ENCODE data around the gene GALNT1.

DNA sequence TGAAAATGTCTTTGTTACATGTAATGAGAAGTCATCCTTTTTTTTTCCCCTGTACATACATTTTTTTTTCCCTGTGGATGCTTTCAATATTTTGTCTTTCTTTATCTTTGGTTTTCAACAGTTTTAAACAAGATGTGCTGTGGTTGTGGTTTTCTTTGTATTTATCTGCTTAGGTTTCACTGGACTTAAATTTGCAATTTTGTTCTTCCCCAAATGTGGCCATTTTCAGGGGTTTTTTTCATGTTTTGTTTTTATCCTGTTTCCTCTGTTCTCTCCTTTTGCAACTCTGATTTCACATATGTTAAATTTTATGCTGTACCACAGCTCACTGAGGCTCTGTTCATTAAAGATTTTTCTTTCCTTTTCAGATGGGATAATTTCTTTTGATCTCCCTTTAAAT is 41.7 kb downstream of the GALNT1 start:
- TF ChIP-seq, protein P1, sequence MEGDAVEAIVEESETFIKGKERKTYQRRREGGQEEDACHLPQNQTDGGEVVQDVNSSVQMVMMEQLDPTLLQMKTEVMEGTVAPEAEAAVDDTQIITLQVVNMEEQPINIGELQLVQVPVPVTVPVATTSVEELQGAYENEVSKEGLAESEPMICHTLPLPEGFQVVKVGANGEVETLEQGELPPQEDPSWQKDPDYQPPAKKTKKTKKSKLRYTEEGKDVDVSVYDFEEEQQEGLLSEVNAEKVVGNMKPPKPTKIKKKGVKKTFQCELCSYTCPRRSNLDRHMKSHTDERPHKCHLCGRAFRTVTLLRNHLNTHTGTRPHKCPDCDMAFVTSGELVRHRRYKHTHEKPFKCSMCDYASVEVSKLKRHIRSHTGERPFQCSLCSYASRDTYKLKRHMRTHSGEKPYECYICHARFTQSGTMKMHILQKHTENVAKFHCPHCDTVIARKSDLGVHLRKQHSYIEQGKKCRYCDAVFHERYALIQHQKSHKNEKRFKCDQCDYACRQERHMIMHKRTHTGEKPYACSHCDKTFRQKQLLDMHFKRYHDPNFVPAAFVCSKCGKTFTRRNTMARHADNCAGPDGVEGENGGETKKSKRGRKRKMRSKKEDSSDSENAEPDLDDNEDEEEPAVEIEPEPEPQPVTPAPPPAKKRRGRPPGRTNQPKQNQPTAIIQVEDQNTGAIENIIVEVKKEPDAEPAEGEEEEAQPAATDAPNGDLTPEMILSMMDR (IDR thresholded peaks at IDR 0.05), result no peak
- no peak for TF ChIP-seq EZH2 (IDR thresholded peaks at IDR 0.05; ENCODE audit: borderline replicate concordance, insufficient read depth, low read depth, low read length, poor library complexity, severe bottlenecking)
